NCI-H2171 treated with DMSO at 0.1 percent for 48 hours (cell line): ENCODE results near the gene LRP1-AS.

Source experiments
- DNase-seq: peaks from one replicate; lab custom pipeline; 2025; lab: John Stamatoyannopoulos, UW

LRP1-AS gene

GRCh38 chr12:57146961-57147944, at the start of gene LRP1-AS:
LRP1-AS (minus strand) TSS chr12:57147619.
- no peak for DNase-seq

DNA sequence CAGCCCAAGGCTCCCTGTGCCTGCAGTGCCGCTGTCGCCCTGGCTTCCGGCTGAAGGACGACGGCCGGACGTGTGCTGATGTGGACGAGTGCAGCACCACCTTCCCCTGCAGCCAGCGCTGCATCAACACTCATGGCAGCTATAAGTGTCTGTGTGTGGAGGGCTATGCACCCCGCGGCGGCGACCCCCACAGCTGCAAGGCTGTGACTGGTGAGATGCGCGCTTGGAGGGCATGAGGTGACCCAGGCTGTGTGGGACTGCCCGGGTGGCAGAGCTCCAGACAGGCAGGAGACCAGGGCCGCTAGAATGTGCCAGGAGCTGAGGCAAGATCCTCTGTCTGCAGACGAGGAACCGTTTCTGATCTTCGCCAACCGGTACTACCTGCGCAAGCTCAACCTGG, 49.5 kb upstream of the LRP1-AS start:
- DNase-seq: no peak

DNA sequence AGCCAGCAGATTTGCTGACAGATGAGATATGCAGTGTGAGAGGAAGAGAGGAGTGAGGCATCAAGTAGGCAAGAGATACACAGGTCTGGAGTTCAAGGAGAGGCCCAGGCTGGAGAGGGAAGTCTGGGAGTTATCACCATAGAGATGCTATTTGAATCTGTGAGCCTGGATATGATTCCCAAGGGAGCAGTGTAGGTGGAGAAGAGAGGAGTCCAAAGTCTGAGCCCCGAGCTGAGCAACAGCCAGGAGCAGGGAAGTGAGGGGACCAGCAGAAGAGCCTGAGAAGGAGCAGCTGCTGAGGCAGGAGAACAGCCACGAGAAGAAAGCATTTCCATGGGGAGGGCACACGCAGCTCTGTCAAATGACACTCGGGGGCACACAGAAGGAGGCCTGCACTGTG, 49.0 kb upstream of the LRP1-AS start:
- no peak for DNase-seq

DNA sequence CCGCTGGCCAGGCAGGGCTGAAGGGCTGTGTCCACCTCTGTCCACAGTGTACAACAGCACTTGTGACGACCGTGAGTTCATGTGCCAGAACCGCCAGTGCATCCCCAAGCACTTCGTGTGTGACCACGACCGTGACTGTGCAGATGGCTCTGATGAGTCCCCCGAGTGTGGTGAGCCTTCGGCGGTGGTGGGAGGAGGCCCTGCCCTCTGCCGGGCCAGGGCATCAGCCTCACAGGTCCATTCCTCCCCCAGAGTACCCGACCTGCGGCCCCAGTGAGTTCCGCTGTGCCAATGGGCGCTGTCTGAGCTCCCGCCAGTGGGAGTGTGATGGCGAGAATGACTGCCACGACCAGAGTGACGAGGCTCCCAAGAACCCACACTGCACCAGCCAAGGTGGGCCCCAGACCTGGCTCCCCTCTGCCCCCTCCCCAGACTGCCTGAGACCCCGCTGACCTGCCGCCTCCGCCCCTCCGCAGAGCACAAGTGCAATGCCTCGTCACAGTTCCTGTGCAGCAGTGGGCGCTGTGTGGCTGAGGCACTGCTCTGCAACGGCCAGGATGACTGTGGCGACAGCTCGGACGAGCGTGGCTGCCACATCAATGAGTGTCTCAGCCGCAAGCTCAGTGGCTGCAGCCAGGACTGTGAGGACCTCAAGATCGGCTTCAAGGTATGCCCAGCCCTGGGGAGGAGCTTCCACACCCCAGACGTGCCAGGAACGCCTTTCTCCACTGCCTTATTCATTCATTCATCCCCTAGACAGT, 48.4 kb upstream of the LRP1-AS start:
- no peak for DNase-seq

- no peak for DNase-seq
These were observed 47.8 kb upstream of the LRP1-AS start for GRCh38 chr12:57195186-57195585.

- no peak for DNase-seq
These were observed 46.8 kb upstream of the LRP1-AS start for GRCh38 chr12:57194253-57194652.

GRCh38 chr12:57193706-57194245, 46.4 kb upstream of the LRP1-AS start:
- DNase-seq: peak; percentile 28

GRCh38 chr12:57192920-57193319, 45.5 kb upstream of the LRP1-AS start:
- DNase-seq: no peak

GRCh38 chr12:57191410-57191809, 44.0 kb upstream of the LRP1-AS start:
- no peak for DNase-seq

DNA sequence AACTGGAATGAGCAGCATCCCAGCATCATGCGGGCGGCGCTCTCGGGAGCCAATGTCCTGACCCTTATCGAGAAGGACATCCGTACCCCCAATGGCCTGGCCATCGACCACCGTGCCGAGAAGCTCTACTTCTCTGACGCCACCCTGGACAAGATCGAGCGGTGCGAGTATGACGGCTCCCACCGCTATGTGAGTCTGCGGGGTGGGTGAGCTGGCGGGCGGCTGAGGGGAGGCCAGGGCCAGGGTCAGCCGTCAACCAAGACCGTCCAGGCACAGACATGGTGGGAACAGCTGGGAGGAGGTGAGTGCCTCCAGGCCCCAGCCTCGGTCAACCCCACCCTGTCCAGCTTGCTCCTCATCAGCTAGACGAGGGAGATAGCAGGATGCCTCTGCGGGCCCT, 43.4 kb upstream of the LRP1-AS start:
- no peak for DNase-seq

GRCh38 chr12:57190037-57190436, 42.6 kb upstream of the LRP1-AS start:
- peak; percentile 82 for DNase-seq

- no peak for DNase-seq
These were observed 40.6 kb upstream of the LRP1-AS start for GRCh38 chr12:57188090-57188425.

DNA sequence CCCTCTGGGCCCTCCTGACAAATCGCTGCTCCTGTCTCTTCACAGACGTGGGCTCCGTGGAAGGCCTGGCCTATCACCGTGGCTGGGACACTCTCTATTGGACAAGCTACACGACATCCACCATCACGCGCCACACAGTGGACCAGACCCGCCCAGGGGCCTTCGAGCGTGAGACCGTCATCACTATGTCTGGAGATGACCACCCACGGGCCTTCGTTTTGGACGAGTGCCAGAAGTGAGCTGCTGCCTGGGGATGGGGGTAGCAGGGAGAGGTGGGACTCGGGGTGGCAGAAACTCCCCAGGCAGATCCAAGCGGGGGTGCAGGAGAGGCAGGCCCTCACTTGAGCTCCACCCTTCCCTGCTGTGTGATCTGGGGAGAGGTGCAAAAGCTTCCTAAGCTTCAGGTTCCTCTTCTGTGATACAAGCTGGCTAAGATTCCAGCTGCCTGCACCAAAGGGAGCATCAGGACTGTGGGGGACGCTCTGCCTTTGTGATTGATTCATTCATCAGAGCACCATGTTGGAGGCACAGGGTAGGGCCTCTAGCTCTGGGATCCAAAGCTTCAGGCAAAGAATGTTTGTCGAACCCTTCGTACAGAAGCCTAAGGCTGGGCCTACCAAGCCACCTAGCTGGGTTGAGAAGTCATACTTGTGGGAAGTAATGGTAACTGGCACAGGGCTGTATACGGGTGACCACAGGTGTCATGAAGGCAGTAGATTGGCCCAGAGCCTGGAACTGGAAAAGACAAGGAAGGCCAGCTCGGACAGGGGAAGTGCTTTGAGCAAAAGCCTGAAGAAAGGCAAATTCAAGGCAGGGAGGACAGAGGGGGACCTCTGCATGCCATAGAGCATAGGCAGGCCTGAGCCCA, 40.0 kb upstream of the LRP1-AS start:
- no peak for DNase-seq

DNA sequence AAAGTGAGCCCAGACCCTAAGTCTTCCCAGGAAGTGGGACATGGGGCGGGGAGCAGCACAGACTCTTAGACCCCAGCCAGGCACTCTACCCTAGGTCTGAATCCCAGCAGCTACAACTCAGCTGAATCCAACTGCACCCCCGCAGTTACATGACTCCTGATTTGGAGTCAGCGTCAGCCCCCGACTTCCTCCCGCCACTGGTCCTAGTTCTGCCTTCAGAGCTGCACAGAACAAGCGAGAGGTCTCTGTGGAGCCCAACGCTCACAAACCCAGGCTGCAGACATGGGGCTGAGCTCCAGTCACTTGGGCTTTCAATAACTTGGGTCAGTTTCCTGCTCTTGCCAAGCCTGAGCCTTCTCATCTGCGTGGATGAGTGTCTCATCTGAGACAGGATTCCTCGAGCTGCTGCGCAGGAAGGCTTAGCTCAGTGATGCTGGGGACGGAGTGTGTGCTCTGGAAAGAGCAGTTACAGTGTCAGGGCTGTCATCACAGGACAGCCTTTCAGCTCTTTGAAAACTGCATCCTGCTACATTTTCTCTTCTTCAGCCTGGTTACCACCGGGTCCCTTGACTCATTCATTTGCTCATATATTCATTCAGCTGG, 38.6 kb upstream of the LRP1-AS start:
- no peak for DNase-seq

DNA sequence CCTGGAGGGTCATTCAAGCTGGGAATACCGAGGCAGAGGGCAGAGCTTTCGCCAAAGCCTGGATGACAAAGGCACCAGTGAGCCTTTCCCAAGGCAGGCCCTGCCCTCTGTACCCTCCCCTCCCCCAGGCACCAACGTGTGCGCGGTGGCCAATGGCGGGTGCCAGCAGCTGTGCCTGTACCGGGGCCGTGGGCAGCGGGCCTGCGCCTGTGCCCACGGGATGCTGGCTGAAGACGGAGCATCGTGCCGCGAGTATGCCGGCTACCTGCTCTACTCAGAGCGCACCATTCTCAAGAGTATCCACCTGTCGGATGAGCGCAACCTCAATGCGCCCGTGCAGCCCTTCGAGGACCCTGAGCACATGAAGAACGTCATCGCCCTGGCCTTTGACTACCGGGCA, 38.0 kb upstream of the LRP1-AS start:
- no peak for DNase-seq

- DNase-seq: no peak
These were observed 36.7 kb upstream of the LRP1-AS start for GRCh38 chr12:57183939-57184725.

DNA sequence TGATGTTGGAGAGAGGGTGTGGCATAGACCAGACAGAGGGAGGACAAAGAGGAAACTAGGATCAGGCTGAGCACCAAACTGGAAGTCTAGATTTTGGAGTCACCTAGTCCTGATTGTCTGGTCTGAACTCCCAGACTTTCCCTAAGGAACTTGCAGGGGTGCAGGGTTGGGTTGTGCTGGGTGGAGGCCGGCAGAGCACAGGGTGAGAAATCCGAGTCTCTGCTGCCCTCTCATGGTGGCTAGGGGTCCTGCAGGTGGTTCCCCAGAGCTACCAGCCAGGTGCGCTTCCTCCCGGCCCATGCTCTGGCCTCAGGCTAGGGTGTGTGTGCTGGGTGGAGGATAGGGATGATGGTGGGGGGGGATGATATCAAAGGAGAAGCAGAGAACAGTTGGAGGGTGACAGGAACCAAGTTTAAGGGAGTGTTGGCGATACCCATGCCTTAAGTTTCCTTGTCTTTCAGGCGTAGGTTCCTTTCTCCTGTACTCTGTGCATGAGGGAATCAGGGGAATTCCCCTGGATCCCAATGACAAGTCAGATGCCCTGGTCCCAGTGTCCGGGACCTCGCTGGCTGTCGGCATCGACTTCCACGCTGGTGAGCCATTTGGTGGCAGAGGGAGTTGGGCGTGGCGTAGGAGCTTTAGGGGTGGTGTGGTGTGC, 35.6 kb upstream of the LRP1-AS start:
- DNase-seq: peak; percentile 69

DNA sequence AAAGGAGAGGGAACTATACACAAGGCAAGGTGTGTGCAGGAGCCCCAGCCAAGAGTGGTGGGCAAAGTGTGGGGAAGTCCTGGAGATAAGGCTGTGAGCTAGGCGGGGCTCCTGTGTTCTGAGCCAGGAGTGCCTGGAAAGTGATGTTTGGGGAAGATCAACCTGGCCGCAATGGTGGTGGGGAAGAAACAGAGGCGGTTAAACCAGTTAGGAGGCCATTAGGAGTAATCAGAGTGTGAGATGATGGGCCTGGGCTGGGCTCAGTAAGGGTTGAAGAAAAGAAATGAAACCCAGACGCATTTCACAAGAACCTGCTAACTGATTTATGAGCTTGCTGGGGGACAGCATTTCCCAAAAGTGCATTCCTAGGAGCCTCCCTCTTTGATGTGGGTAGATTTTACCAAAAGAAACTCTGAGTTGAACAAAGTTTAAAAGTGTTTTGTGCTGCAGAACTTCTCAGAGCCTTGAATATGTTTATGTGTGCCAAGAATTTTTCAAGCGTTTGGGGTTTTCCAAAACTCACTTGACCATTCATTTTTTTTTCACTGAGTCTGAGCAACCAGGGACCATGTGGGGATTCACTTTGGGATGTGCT, 34.2 kb upstream of the LRP1-AS start:
- no peak for DNase-seq

DNA sequence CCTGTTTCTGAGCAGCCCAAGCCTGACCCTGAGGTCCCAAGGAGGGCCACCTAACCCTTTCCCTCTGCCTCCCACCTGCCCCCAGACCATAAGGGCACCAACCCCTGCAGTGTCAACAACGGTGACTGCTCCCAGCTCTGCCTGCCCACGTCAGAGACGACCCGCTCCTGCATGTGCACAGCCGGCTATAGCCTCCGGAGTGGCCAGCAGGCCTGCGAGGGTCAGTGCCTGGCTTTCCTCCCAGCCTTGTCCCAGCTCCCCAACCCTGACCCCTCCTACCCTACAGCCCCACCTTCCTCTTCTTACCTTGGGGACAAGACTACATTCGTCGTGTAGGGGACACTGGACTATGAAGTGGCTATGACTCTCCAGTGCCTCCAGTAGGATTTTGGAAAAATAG, 33.7 kb upstream of the LRP1-AS start:
- no peak for DNase-seq
